Keratinocyte (primary cell): ENCODE measurements around the gene TSHR. TPM values are rescaled to one million over a fixed set of nuclear protein-coding genes. Genes with fewer than 3 reads are reported as not detected.

Experiments used
- DNase-seq: peaks from one replicate; pipeline ENCODE4 v3.0.0-alpha.2; 2011; ENCODE audit warnings: low read depth, missing footprints, low spot score
- FAIRE-seq: peaks from 2 replicates; lab custom pipeline; 2011; peaks lifted over from hg19 to GRCh38; lab: Jason Lieb, UNC
- H2AFZ ChIP-seq: 2 replicates; pipeline ENCODE4 v1.6.0; 2012; ENCODE audit warnings: low read length, control low read depth, inconsistent platforms; ENCODE audit not compliant: control insufficient read depth
- H3K27ac ChIP-seq: 2 replicates; pipeline ENCODE4 v1.5.1; 2011; ENCODE audit warnings: low read length; ENCODE audit not compliant: control insufficient read depth, insufficient read depth
- H3K27me3 ChIP-seq: 3 replicates; pipeline ENCODE4 v1.6.0; 2011; ENCODE audit warnings: low read length; ENCODE audit not compliant: control insufficient read depth, insufficient read depth; ENCODE audit errors: extremely low read depth
- H3K36me3 ChIP-seq, 2 experiments: 2 replicates in 1 of 2; 3 replicates in 1 of 2; pipeline ENCODE4 v1.5.1; 2011; ENCODE audit warnings: low read length in 2 of 2, mild to moderate bottlenecking in 1 of 2; ENCODE audit not compliant: control insufficient read depth in 2 of 2, insufficient read depth in 2 of 2; ENCODE audit errors: extremely low read depth in 1 of 2
- H3K4me1 ChIP-seq: 3 replicates; pipeline ENCODE4 v1.5.1; 2011; ENCODE audit warnings: low read length; ENCODE audit not compliant: control insufficient read depth, insufficient read depth; ENCODE audit errors: extremely low read depth
- H3K4me2 ChIP-seq: 3 replicates; pipeline ENCODE4 v1.6.0; 2011; ENCODE audit warnings: low read depth, low read length; ENCODE audit not compliant: control insufficient read depth, insufficient read depth; ENCODE audit errors: extremely low read depth
- H3K4me3 ChIP-seq, 3 experiments: fragments of 200-600 bp in 1 of 3; sonication (generic) in 1 of 3; 2 replicates in 2 of 3; 3 replicates in 1 of 3; pipeline ENCODE4 v1.5.1; 2011 to 2016; ENCODE audit warnings: low read length in 3 of 3, mild to moderate bottlenecking in 3 of 3, control low read depth in 2 of 3, inconsistent platforms in 1 of 3, low read depth in 1 of 3, mixed read lengths in 1 of 3, mixed run types in 1 of 3, moderate library complexity in 1 of 3; ENCODE audit not compliant: control insufficient read depth in 2 of 3, insufficient read depth in 2 of 3; ENCODE audit errors: extremely low read depth in 1 of 3
- H3K79me2 ChIP-seq: 2 replicates; pipeline ENCODE4 v1.6.0; 2012; ENCODE audit warnings: low read length; ENCODE audit not compliant: control insufficient read depth, insufficient read depth
- H3K9ac ChIP-seq: 3 replicates; pipeline ENCODE4 v1.6.0; 2011; ENCODE audit warnings: low read length; ENCODE audit not compliant: control insufficient read depth, insufficient read depth; ENCODE audit errors: extremely low read depth
- H3K9me1 ChIP-seq: 3 replicates; pipeline ENCODE4 v1.6.0; 2011; ENCODE audit warnings: low read length; ENCODE audit not compliant: control insufficient read depth, insufficient read depth; ENCODE audit errors: extremely low read depth
- H3K9me3 ChIP-seq: 2 replicates; pipeline ENCODE4 v1.5.1; 2012; ENCODE audit warnings: low read depth, low read length; ENCODE audit not compliant: control insufficient read depth
- H4K20me1 ChIP-seq: 3 replicates; pipeline ENCODE4 v1.6.0; 2011; ENCODE audit warnings: low read length; ENCODE audit not compliant: control insufficient read depth, insufficient read depth; ENCODE audit errors: extremely low read depth
- EZH2 ChIP-seq: IDR thresholded peaks from one replicate; pipeline ENCODE4 v1.6.1; 2012; ENCODE audit warnings: inconsistent platforms, mild to moderate bottlenecking, low read length, moderate library complexity
- dilution Hi-C: fragments of 300-500 bp; cut with MboI; formaldehyde crosslinking; loops from one replicate; pipeline ENCODE4 v1.7.0; 2020; ENCODE audit warnings: low sequenced_read_pairs; ENCODE audit not compliant: extremely low pct_ligation_motif_present
- polyA plus RNA-seq, 5 experiments: library from polyadenylated mRNA; depleted of rRNA in 3 of 5; stranded (reverse) in 3 of 5; stranded (forward) in 1 of 5; unstranded in 1 of 5; fragments of >200 nt; gene quantifications; 1 replicate in 1 of 5; 2 replicates in 3 of 5; 3 replicates in 1 of 5; pipeline versions ENCODE4 v1.2.1 to v1.2.3, GENCODE V29; 2011 to 2012; ENCODE audit warnings: missing spikeins in 2 of 5, low read depth in 1 of 5, low replicate concordance in 1 of 5
- TF ChIP-seq, protein P1 (sequence below), 3 experiments: IDR thresholded peaks in 1 of 3; conservative IDR thresholded peaks in 1 of 3; optimal IDR thresholded peaks in 1 of 3; 2 replicates in 2 of 3; 3 replicates in 1 of 3; pipeline versions ENCODE3 to v1.5.1; 2011; ENCODE audit warnings: low read length in 3 of 3, mild to moderate bottlenecking in 3 of 3, moderate library complexity in 2 of 3, control low read depth in 1 of 3, inconsistent platforms in 1 of 3; ENCODE audit not compliant: insufficient read depth in 2 of 3; ENCODE audit errors: extremely low read depth in 1 of 3

TSHR gene
- polyA plus RNA-seq, 1 donor (not counting 4 experiments of a cell fraction or from before 2014, with no cell fraction given), result 0.03 TPM

DNA sequence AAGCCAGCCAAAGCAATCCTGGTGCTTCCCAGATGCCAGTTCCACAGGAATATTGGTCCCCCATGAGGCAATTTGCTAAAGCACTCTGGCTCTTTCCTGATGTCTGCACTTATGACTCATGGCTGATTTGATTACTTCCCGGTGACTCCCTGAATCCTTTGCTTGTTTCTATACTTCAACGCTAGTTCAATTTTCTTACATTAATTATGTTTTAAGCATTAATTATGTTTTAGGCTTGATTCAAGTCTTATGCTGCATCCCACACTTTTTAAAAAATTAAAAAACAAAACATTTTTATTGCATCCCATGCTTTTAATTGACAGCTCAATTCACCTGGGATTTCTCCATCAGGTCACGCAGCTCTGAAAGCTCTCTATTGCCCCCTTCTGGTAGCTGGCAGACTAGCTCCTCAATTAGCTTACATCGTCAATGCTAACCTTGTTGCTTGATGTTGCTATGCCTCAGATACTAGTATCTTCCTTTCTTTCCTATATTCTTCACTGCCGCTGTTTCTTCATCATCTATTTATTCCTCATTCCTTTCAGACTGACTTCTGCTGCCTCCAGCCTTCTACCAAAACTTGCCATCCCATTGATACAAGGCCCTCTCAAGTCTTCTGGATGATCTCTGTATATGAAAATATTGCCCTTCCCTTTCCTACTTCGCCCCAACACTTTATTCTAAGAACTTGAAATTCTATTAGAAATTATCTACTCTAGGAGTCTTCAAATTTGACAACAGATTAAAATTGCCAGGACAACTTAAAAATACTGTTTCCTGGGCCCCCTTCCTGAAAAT is 32.0 kb downstream of the TSHR start:
- Histone ChIP-seq H3K27ac (no peak overlapping the region), H4K20me1 (no peaks in the 10 kb centered on the region), H3K4me1 (no peaks in the 10 kb centered on the region), H3K27me3 (no peaks in the 10 kb centered on the region), H3K9ac (no peak overlapping the region), H3K36me3 (no peaks in the 10 kb centered on the region), H3K9me1 (no peaks in the 10 kb centered on the region), H3K9me3 (no peaks in the 10 kb centered on the region), H2AFZ (peak overlapping the region; percentile 72), H3K4me2 (peak overlapping the region; percentile 44), H3K4me3 (no peak overlapping the region), H3K79me2 (no peaks in the 10 kb centered on the region)
- dilution Hi-C loops, result no loop called here
- TF ChIP-seq EZH2, result no peak
- TF ChIP-seq, protein P1, sequence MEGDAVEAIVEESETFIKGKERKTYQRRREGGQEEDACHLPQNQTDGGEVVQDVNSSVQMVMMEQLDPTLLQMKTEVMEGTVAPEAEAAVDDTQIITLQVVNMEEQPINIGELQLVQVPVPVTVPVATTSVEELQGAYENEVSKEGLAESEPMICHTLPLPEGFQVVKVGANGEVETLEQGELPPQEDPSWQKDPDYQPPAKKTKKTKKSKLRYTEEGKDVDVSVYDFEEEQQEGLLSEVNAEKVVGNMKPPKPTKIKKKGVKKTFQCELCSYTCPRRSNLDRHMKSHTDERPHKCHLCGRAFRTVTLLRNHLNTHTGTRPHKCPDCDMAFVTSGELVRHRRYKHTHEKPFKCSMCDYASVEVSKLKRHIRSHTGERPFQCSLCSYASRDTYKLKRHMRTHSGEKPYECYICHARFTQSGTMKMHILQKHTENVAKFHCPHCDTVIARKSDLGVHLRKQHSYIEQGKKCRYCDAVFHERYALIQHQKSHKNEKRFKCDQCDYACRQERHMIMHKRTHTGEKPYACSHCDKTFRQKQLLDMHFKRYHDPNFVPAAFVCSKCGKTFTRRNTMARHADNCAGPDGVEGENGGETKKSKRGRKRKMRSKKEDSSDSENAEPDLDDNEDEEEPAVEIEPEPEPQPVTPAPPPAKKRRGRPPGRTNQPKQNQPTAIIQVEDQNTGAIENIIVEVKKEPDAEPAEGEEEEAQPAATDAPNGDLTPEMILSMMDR (optimal IDR thresholded peaks at IDR 0.05 in 1 of 3, IDR thresholded peaks at IDR 0.05 in 1 of 3, conservative IDR thresholded peaks at IDR 0.05 in 1 of 3; ENCODE audit: extremely low read depth in 1 of 3, insufficient read depth in 2 of 3, low read length in 3 of 3), result peak; percentile 84 to 90 (median 89)
- peak; percentile 78 for FAIRE-seq
- peak; percentile 21 for DNase-seq

GRCh38 chr14:80988192-80988591 is 32.8 kb downstream of the TSHR start:
- FAIRE-seq, result no peak
- dilution Hi-C loops, result no loop called here
- no peaks in the 10 kb centered on the region for H3K4me1 ChIP-seq
- H2AFZ ChIP-seq, result no peak overlapping the region
- no peak for DNase-seq
- no peak overlapping the region for H3K4me3 ChIP-seq
- no peaks in the 10 kb centered on the region for H3K9me3 ChIP-seq
- no peaks in the 10 kb centered on the region for H3K27me3 ChIP-seq
- TF ChIP-seq, protein P1 (optimal IDR thresholded peaks at IDR 0.05 in 1 of 3, IDR thresholded peaks at IDR 0.05 in 1 of 3, conservative IDR thresholded peaks at IDR 0.05 in 1 of 3; ENCODE audit: extremely low read depth in 1 of 3, insufficient read depth in 2 of 3, low read length in 3 of 3), result no peak
- no peak for TF ChIP-seq EZH2
- no peak overlapping the region for H3K4me2 ChIP-seq
- H4K20me1 ChIP-seq, result no peaks in the 10 kb centered on the region
- no peaks in the 10 kb centered on the region for H3K36me3 ChIP-seq
- no peaks in the 10 kb centered on the region for H3K9me1 ChIP-seq
- H3K79me2 ChIP-seq, result no peaks in the 10 kb centered on the region
- no peak overlapping the region for H3K9ac ChIP-seq
- H3K27ac ChIP-seq, result no peak overlapping the region
